Measurements from ENCODE around the gene MEG3. TPM values are rescaled to one million over a fixed set of nuclear protein-coding genes. Genes with fewer than 3 reads are reported as not detected.

Gene MEG3
- total RNA-seq, 4 donors from 2014 or later = 1.2 to 18.9 (median 3.5) TPM

DNA sequence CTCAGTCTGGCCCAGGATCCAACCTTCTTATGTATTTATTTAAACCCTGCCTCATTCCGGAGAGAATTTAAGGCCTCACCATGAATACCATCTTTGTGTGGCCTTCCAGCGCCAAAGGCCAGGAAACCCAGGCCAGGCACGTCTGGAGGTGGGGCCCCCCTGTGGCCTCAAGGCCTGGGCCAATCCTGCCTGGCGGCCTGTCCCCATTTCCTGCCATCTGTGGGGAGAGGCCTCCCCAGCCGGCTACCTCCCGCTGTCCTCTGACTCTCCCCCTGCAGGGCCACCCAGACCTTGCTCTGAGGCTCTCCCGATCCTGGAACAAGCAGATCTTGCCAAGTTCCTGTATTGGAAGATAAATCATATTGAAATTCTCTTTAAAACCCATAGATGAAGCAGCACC lies 37.4 kb upstream of the MEG3 start:
- Histone ChIP-seq H3K27me3 (peaks cover 0 to 90% (median 0%) of the 10 kb centered on the region in 4 donors), H3K36me3 (no peaks in the 10 kb centered on the region), H3K4me3 (no peak overlapping the region), H3K4me1 (peaks cover 0 to 7% (median 5%) of the 10 kb centered on the region in 3 donors), H3K9me3 (no peaks in the 10 kb centered on the region), H3K27ac (no peak overlapping the region)
- 64% methylated on average over 6 of the region's 7 CpGs; no CpG with 5 or more reads in 1 of the 2 donors for WGBS, 2 donors
- TF ChIP-seq POLR2A (IDR thresholded peaks at IDR 0.05) (no peak), CTCF (IDR thresholded peaks at IDR 0.05) (no peak)
- DNase-seq = no peak
- intact Hi-C loops (cut with DNase I) = no loop called here

DNA sequence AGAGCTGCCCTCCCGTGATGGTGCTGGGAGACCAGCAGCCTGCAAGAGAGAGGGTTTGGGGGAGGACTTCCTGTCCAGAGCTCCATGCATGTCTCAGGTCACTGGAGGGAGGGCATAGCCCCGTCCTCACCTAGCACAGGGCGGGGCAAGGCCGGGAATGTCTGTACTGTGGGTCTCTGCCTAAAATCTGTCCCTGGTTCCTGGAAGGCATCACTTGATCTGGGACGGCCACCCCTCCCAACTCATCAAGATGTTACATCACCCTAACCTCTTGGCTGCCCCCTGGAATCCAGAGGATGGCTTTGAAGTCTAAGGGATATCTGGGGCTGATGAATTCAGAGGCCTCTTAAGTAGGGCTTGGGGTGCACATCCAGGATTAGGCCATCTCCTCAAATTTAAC lies 37.0 kb upstream of the MEG3 start:
- Histone ChIP-seq H3K4me3 (no peak overlapping the region), H3K9me3 (no peaks in the 10 kb centered on the region), H3K27ac (no peak overlapping the region), H3K36me3 (no peaks in the 10 kb centered on the region), H3K27me3 (peaks cover 0 to 89% (median 0%) of the 10 kb centered on the region in 4 donors), H3K4me1 (peaks cover 0 to 7% (median under 1%) of the 10 kb centered on the region in 3 donors)
- intact Hi-C loops (cut with DNase I) = no loop called here
- no peak for TF ChIP-seq POLR2A (IDR thresholded peaks at IDR 0.05)
- no peak for TF ChIP-seq CTCF (IDR thresholded peaks at IDR 0.05)
- DNase-seq = no peak
- 63 to 92% methylated on average over 3 to 4 of the region's 5 CpGs for WGBS, 2 donors

- intact Hi-C loops (cut with DNase I) = no loop called here
- whole genome bisulfite sequencing, 2 donors = 73 to 98% methylated on average over 5 to 7 of the region's 12 CpGs
- Histone ChIP-seq H3K27ac (no peak overlapping the region), H3K36me3 (no peaks in the 10 kb centered on the region), H3K27me3 (peaks cover 0 to 86% (median 0%) of the 10 kb centered on the region in 4 donors), H3K4me1 (peaks cover 0 to 7% (median 0%) of the 10 kb centered on the region in 3 donors), H3K9me3 (no peaks in the 10 kb centered on the region), H3K4me3 (no peak overlapping the region)
- no peak for TF ChIP-seq CTCF (IDR thresholded peaks at IDR 0.05)
- TF ChIP-seq POLR2A (IDR thresholded peaks at IDR 0.05) = no peak
- DNase-seq = no peak
These were observed 36.2 kb upstream of the MEG3 start for GRCh38 chr14:100789460-100790417.

DNA sequence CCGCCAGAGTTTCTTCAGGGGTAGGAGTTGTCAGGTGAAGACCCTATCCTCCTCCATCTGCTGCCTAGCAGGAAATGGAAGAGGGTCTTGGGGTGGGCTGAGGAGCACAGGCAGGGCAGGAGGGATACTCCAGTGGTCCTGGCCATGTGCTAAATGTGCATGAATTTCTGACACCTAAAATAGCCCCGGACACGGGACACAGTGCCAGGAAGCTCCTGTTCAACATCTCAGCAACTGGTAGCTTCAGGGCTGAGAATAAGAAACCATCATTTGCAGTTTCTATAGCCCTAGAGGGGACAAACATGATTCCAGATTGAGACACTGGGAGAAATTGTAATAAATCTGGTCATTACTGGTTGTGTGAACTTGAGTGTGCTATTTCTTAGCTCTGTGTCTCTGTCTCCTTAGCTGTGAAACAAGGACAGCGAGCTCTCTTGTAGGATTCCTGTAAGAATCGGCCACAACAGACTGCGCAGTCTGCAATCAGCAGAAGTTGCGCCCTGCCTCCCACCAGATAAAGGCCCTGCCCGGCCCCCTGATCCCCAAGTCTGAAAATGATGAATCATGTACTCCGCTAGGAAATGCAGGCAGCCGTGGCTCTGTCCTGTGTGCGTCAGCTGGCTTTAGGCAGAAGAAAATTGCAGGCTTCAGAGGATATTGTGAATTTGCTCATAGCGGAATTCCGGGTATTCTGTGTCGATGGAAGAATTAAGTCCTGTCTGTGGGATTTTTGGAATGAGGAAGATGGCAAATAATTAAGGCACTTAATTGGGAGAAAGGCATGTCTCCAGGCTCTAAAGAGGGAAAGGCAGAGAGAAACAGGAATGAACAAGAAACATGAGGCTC lies 35.2 kb upstream of the MEG3 start:
- no peak for DNase-seq
- TF ChIP-seq POLR2A (IDR thresholded peaks at IDR 0.05) (no peak), CTCF (IDR thresholded peaks at IDR 0.05) (no peak)
- H3K27me3 ChIP-seq = peaks cover 0 to 77% (median 0%) of the 10 kb centered on the region in 4 donors
- peaks cover 0 to 7% (median 0%) of the 10 kb centered on the region in 3 donors for H3K4me1 ChIP-seq
- no peak overlapping the region for H3K27ac ChIP-seq
- intact Hi-C loops (cut with DNase I) = no loop called here
- H3K36me3 ChIP-seq = no peaks in the 10 kb centered on the region
- no peak overlapping the region for H3K4me3 ChIP-seq
- 44 to 45% methylated on average over 12 of the region's 14 CpGs for WGBS, 2 donors
- no peaks in the 10 kb centered on the region for H3K9me3 ChIP-seq

All from esophagus squamous epithelium (tissue), 5 donors.